ENCODE data around the gene CYP46A1. TPM values are rescaled to one million over a fixed set of nuclear protein-coding genes. Genes with fewer than 3 reads are reported as not detected.

The CYP46A1 gene
- total RNA-seq, 1 experiment from 2014 or later: 0.36 TPM

DNA sequence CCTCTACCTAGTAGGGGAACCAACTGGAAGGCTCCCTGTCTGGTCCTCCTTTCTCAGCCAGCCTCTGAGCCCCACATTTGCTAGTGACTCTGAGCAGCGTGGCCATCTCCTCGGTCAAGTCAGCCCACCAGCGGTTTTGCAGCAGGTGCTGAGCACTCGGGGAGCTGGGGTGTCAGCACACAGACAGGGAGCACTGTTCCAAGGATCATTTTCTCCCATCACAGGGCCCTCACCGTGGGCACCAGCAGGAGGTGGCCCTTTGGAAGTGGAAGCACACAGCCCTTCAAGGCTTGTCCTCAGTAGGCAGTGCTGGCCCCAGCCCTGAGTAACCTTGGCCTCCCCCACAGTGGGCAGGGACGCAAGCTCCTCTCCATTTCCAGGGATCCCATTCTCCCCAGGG, 85.0 kb downstream of the CYP46A1 start:
- Histone ChIP-seq H3K27ac (ENCODE audit: low read length) (no peak overlapping the region), H3K9me3 (ENCODE audit: control insufficient read depth, insufficient read depth, low read depth, low read length) (no peaks in the 10 kb centered on the region), H3K36me3 (ENCODE audit: control insufficient read depth, insufficient read depth, low read length) (no peaks in the 10 kb centered on the region), H3K4me3 (ENCODE audit: low read depth in 2 of 2, low read length in 2 of 2) (no peak overlapping the region), H3K27me3 (ENCODE audit: control insufficient read depth, insufficient read depth, low read length) (no peaks in the 10 kb centered on the region), H3K4me1 (ENCODE audit: control insufficient read depth, insufficient read depth, low read length) (peaks cover 17% of the 10 kb centered on the region)
- TF ChIP-seq SIN3A (IDR thresholded peaks at IDR 0.05; ENCODE audit: borderline replicate concordance, insufficient read depth, low read depth, low read length) (no peak), POLR2AphosphoS5 (IDR thresholded peaks at IDR 0.05; ENCODE audit: low read depth, low read length) (no peak), TCF7L2 (IDR thresholded peaks at IDR 0.05; ENCODE audit: low read depth, low read length) (no peak)
- TF ChIP-seq, protein P1, sequence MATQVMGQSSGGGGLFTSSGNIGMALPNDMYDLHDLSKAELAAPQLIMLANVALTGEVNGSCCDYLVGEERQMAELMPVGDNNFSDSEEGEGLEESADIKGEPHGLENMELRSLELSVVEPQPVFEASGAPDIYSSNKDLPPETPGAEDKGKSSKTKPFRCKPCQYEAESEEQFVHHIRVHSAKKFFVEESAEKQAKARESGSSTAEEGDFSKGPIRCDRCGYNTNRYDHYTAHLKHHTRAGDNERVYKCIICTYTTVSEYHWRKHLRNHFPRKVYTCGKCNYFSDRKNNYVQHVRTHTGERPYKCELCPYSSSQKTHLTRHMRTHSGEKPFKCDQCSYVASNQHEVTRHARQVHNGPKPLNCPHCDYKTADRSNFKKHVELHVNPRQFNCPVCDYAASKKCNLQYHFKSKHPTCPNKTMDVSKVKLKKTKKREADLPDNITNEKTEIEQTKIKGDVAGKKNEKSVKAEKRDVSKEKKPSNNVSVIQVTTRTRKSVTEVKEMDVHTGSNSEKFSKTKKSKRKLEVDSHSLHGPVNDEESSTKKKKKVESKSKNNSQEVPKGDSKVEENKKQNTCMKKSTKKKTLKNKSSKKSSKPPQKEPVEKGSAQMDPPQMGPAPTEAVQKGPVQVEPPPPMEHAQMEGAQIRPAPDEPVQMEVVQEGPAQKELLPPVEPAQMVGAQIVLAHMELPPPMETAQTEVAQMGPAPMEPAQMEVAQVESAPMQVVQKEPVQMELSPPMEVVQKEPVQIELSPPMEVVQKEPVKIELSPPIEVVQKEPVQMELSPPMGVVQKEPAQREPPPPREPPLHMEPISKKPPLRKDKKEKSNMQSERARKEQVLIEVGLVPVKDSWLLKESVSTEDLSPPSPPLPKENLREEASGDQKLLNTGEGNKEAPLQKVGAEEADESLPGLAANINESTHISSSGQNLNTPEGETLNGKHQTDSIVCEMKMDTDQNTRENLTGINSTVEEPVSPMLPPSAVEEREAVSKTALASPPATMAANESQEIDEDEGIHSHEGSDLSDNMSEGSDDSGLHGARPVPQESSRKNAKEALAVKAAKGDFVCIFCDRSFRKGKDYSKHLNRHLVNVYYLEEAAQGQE (IDR thresholded peaks at IDR 0.05; ENCODE audit: insufficient read depth in 1 of 2, low read depth in 2 of 2, low read length in 1 of 2): no peak
- TF ChIP-seq, protein P2, sequence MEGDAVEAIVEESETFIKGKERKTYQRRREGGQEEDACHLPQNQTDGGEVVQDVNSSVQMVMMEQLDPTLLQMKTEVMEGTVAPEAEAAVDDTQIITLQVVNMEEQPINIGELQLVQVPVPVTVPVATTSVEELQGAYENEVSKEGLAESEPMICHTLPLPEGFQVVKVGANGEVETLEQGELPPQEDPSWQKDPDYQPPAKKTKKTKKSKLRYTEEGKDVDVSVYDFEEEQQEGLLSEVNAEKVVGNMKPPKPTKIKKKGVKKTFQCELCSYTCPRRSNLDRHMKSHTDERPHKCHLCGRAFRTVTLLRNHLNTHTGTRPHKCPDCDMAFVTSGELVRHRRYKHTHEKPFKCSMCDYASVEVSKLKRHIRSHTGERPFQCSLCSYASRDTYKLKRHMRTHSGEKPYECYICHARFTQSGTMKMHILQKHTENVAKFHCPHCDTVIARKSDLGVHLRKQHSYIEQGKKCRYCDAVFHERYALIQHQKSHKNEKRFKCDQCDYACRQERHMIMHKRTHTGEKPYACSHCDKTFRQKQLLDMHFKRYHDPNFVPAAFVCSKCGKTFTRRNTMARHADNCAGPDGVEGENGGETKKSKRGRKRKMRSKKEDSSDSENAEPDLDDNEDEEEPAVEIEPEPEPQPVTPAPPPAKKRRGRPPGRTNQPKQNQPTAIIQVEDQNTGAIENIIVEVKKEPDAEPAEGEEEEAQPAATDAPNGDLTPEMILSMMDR (IDR thresholded peaks at IDR 0.05): no peak
- ChIA-PET POLR2A (no interaction called here), CTCF (no interaction called here)
- ATAC-seq (no peak), DNase-seq (ENCODE audit: low read depth, low spot score) (no peak)
- BruUV-seq (replicated peaks): no TSS peak
- in situ Hi-C loops (cut with HindIII; ENCODE audit: low pct_unique_long_range_greater_than_20kb, low sequenced_read_pairs) (no loop called here), intact Hi-C loops (cut with micrococcal nuclease; ENCODE audit: unreplicated experiment) (no loop called here)

DNA sequence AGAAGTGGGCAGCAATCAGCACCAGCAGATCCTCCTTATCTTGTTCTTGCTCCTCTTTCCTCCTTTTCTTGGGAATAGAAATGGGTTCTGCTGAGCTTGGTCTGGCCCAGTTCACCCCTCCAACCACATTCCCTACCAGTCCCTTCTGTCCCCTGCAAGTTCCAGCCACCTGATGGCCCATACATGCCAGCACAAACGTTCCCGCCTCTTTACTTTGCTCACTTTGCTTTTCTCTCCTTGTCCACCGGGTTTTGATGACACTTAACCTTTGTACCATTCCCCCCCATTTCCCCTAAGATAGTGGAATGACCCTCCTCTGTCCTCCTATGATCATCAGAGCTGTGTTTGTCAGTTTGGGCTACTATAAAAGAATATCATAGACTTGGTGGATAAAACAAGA, 85.7 kb downstream of the CYP46A1 start:
- Histone ChIP-seq H3K9me3 (ENCODE audit: control insufficient read depth, insufficient read depth, low read depth, low read length) (no peaks in the 10 kb centered on the region), H3K4me1 (ENCODE audit: control insufficient read depth, insufficient read depth, low read length) (peaks cover 17% of the 10 kb centered on the region), H3K27me3 (ENCODE audit: control insufficient read depth, insufficient read depth, low read length) (no peaks in the 10 kb centered on the region), H3K4me3 (ENCODE audit: low read depth in 2 of 2, low read length in 2 of 2) (no peak overlapping the region), H3K36me3 (ENCODE audit: control insufficient read depth, insufficient read depth, low read length) (no peaks in the 10 kb centered on the region), H3K27ac (ENCODE audit: low read length) (no peak overlapping the region)
- POLR2A ChIA-PET: no interaction called here
- intact Hi-C loops (cut with micrococcal nuclease; ENCODE audit: unreplicated experiment): no loop called here
- ATAC-seq (no peak), DNase-seq (ENCODE audit: low read depth, low spot score) (no peak)
- TF ChIP-seq TCF7L2 (IDR thresholded peaks at IDR 0.05; ENCODE audit: low read depth, low read length) (no peak), SIN3A (IDR thresholded peaks at IDR 0.05; ENCODE audit: borderline replicate concordance, insufficient read depth, low read depth, low read length) (no peak), POLR2AphosphoS5 (IDR thresholded peaks at IDR 0.05; ENCODE audit: low read depth, low read length) (no peak)
- TF ChIP-seq, protein P2 (IDR thresholded peaks at IDR 0.05): no peak
- TF ChIP-seq, protein P1 (IDR thresholded peaks at IDR 0.05; ENCODE audit: insufficient read depth in 1 of 2, low read depth in 2 of 2, low read length in 1 of 2): no peak
- CTCF ChIA-PET: no interaction called here
- in situ Hi-C loops (cut with HindIII; ENCODE audit: low pct_unique_long_range_greater_than_20kb, low sequenced_read_pairs): no loop called here
- BruUV-seq (replicated peaks): no TSS peak

Data from Panc1 (cell line).